GM21529 (cell line): ENCODE measurements around the gene ARHGEF4.

ENCODE experiments used
- ATAC-seq: cut with Tn5 transposase; IDR thresholded peaks from one replicate; pipeline ENCODE4 v1.9.1; 2021; ENCODE audit not compliant: unreplicated experiment

Gene ARHGEF4

GRCh38 chr2:130836501-130837174 is at the start of gene ARHGEF4:
TSS of gene ARHGEF4 (plus strand) at chr2:130836914. CDS start at chr2:130836954, 40 bp downstream.
- ATAC-seq = no peak

GRCh38 chr2:130787841-130788240 is 48.9 kb upstream of the ARHGEF4 start:
- no peak for ATAC-seq

GRCh38 chr2:130790312-130790711 is 46.4 kb upstream of the ARHGEF4 start:
- ATAC-seq = no peak

GRCh38 chr2:130790804-130791616 is 45.7 kb upstream of the ARHGEF4 start:
- ATAC-seq = no peak

GRCh38 chr2:130791617-130791939 is 45.1 kb upstream of the ARHGEF4 start:
- no peak for ATAC-seq

- no peak for ATAC-seq
Measured at GRCh38 chr2:130795431-130795830, 41.3 kb upstream of the ARHGEF4 start.

GRCh38 chr2:130796290-130796689 is 40.4 kb upstream of the ARHGEF4 start:
- no peak for ATAC-seq

GRCh38 chr2:130797493-130798435 is 39.0 kb upstream of the ARHGEF4 start:
- peak; percentile 93 for ATAC-seq

- ATAC-seq = no peak
Measured at GRCh38 chr2:130798472-130799218, 38.1 kb upstream of the ARHGEF4 start.

- no peak for ATAC-seq
Measured at GRCh38 chr2:130799295-130799694, 37.4 kb upstream of the ARHGEF4 start.

GRCh38 chr2:130805613-130806012 is 31.1 kb upstream of the ARHGEF4 start:
- no peak for ATAC-seq

- ATAC-seq = no peak
Measured at GRCh38 chr2:130806370-130806769, 30.3 kb upstream of the ARHGEF4 start.

- no peak for ATAC-seq
Measured at GRCh38 chr2:130807659-130808385, 28.9 kb upstream of the ARHGEF4 start.

GRCh38 chr2:130808482-130809268 is 28.0 kb upstream of the ARHGEF4 start:
- ATAC-seq = no peak

GRCh38 chr2:130810490-130810889 is 26.2 kb upstream of the ARHGEF4 start:
- no peak for ATAC-seq

GRCh38 chr2:130813722-130814121 is 23.0 kb upstream of the ARHGEF4 start:
- no peak for ATAC-seq

- no peak for ATAC-seq
Measured at GRCh38 chr2:130814931-130815680, 21.6 kb upstream of the ARHGEF4 start.

GRCh38 chr2:130818809-130819208 is 17.9 kb upstream of the ARHGEF4 start:
- no peak for ATAC-seq

GRCh38 chr2:130819226-130819607 is 17.5 kb upstream of the ARHGEF4 start:
- no peak for ATAC-seq
